Gastrocnemius medialis (tissue), 4 donors: ENCODE data around the gene MEGF11.

Experiments used
- CTCF ChIP-seq, 5 experiments: fragments of 450-650 bp in 3 of 5; fragments of 200-600 bp in 2 of 5; sonication (generic) in 2 of 5; IDR thresholded peaks in 4 of 5; conservative IDR thresholded peaks in 1 of 5; 1 replicate in 4 of 5; 2 replicates in 1 of 5; pipeline ENCODE4 v1.5.1; 2016 to 2019; ENCODE audit warnings: antibody characterized with exemption in 5 of 5, mild to moderate bottlenecking in 3 of 5, moderate library complexity in 3 of 5
- POLR2A ChIP-seq, 2 donors: fragments of 450-650 bp; IDR thresholded peaks; one replicate each; pipeline ENCODE4 v1.6.1; 2017; ENCODE audit warnings: antibody characterized with exemption in 2 of 2, mild to moderate bottlenecking in 2 of 2, moderate library complexity in 2 of 2

GRCh38 chr15:66039117-66039871 is 214.3 kb downstream of the MEGF11 start:
- TF ChIP-seq CTCF (IDR thresholded peaks at IDR 0.05 in 4 of 5, conservative IDR thresholded peaks at IDR 0.05 in 1 of 5): no peak
- no peak for TF ChIP-seq POLR2A (IDR thresholded peaks at IDR 0.05)
